H1 (cell line): ENCODE measurements around the gene PREX1.

Experiments used
- POLR2A ChIP-seq, 2 experiments: IDR thresholded peaks; 1 replicate in 1 of 2; 2 replicates in 1 of 2; pipeline ENCODE4 v1.6.1; 2011; ENCODE audit warnings: low read depth in 2 of 2, low read length in 2 of 2, mild to moderate bottlenecking in 2 of 2; ENCODE audit errors: control extremely low read depth in 1 of 2
- SIN3A ChIP-seq, 2 experiments: IDR thresholded peaks in 1 of 2; conservative IDR thresholded peaks in 1 of 2; 2 replicates each; pipeline ENCODE4 v1.6.1; 2011 to 2012; ENCODE audit warnings: low read length in 2 of 2, improper control_type of control experiment in 1 of 2, low read depth in 1 of 2, mild to moderate bottlenecking in 1 of 2

DNA sequence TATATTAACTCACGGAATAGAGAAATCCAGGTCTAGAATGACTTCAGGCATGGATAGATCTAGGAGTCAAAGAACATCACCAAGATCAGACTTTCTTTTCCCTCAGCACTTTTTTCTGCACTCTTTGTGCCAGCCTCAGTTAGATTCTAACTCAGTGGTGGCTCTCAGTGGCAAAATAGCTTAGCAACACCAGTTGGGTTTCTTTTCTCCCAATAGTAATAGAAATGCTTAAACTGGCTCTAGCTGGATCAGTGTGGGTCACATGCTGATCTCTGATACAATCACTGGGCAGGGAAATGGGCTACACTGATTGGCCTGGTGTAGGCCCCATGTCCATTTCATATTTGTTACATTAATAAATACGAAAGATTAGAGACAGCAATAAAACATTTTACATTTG is 49.5 kb upstream of the PREX1 start:
- TF ChIP-seq SIN3A (conservative IDR thresholded peaks at IDR 0.05 in 1 of 2, IDR thresholded peaks at IDR 0.05 in 1 of 2; ENCODE audit: low read depth in 1 of 2, low read length in 2 of 2) = no peak
- no peak for TF ChIP-seq POLR2A (IDR thresholded peaks at IDR 0.05; ENCODE audit: control extremely low read depth in 1 of 2, low read depth in 2 of 2, low read length in 2 of 2)
